Measurements from ENCODE around the gene PSIP1. TPM values are rescaled to one million over a fixed set of nuclear protein-coding genes. Genes with fewer than 3 reads are reported as not detected.

PSIP1 gene
- total and polyA plus RNA-seq, 2 donors (not counting 1 experiment from before 2014, with no cell fraction given), result 19.7 to 124 TPM

DNA sequence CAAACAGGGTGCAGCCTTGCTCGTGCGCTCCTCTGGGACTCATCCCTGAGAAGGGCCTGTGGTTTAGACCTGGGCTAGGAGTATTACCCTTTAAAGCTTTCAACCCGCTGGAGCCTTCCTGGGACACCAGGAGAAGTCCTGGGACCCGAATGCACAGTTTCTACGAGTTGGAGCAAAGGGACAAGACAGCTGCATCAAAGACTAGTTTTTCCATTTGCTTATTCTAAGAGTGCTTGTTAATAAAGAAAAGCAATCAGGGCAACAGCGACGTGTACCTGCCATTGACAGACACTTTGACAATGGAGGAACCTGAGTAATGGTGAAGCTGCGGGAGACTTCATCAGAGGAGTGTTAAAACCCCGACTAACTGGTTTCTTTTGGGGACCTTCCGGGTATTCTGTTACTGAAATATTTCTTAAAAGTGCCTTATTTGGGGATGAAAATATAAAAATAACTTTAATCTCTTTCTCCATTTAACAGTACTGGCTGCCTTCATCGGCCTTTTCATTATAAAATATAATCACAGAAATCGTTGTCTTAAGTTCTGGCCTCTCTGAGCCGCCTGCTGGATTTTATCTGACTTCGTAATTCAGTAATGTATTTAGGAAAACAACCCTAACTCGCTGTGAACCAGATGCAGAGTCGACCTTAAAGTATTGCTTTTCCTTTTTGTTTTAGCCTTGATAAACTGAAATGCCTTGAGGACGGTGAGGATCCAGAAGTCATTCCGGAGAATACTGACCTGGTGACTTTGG lies 87.4 kb downstream of the PSIP1 start:
- no peaks in the 10 kb centered on the region for H3K9me3 Mint-ChIP-seq (ENCODE audit: insufficient read depth)
- H3K36me3 ChIP-seq (replicated peaks in 1 of 2; ENCODE audit: control extremely low read depth in 1 of 2, control insufficient read depth in 1 of 2, extremely low read depth in 1 of 2, insufficient read depth in 2 of 2, low read length in 1 of 2), result peaks cover 0 to 4% of the 10 kb centered on the region in 2 experiments
- H3K27me3 ChIP-seq (replicated peaks in 1 of 4; ENCODE audit: control extremely low read depth in 1 of 4, control insufficient read depth in 3 of 4, insufficient read depth in 4 of 4, low read length in 3 of 4), result no peaks in the 10 kb centered on the region
- DNase-seq (peak; percentile 11), ATAC-seq (ENCODE audit: low read depth) (no peak)
- no peaks in the 10 kb centered on the region for H3K9me3 ChIP-seq (ENCODE audit: control extremely low read depth in 1 of 3, control insufficient read depth in 2 of 3, insufficient read depth in 1 of 3, low read length in 2 of 3)
- intact Hi-C loops (cut with micrococcal nuclease), result loop anchor here (2.0 kb wide), 1 partner anchor 127 kb away; no protein-coding TSS in a partner anchor
- H3K4me1 ChIP-seq (ENCODE audit: control insufficient read depth in 2 of 2, insufficient read depth in 2 of 2, low read length in 2 of 2), result peaks cover 35 to 37% of the 10 kb centered on the region in 2 donors
- peak overlapping the region; percentile 93 for H3K4me3 Mint-ChIP-seq
- H3K4me2 ChIP-seq (replicated peaks; ENCODE audit: low read depth, low read length, poor library complexity, severe bottlenecking), result peak overlapping the region; percentile 75
- peaks cover 56% of the 10 kb centered on the region for H3K79me2 ChIP-seq (ENCODE audit: control insufficient read depth, insufficient read depth, low read length)
- no peak for TF ChIP-seq EZH2 (IDR thresholded peaks at IDR 0.05; ENCODE audit: borderline replicate concordance, insufficient read depth, low read depth, low read length, poor library complexity, severe bottlenecking)
- TF ChIP-seq, protein P1, sequence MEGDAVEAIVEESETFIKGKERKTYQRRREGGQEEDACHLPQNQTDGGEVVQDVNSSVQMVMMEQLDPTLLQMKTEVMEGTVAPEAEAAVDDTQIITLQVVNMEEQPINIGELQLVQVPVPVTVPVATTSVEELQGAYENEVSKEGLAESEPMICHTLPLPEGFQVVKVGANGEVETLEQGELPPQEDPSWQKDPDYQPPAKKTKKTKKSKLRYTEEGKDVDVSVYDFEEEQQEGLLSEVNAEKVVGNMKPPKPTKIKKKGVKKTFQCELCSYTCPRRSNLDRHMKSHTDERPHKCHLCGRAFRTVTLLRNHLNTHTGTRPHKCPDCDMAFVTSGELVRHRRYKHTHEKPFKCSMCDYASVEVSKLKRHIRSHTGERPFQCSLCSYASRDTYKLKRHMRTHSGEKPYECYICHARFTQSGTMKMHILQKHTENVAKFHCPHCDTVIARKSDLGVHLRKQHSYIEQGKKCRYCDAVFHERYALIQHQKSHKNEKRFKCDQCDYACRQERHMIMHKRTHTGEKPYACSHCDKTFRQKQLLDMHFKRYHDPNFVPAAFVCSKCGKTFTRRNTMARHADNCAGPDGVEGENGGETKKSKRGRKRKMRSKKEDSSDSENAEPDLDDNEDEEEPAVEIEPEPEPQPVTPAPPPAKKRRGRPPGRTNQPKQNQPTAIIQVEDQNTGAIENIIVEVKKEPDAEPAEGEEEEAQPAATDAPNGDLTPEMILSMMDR (IDR thresholded peaks at IDR 0.05), result no peak
- peak overlapping the region; percentile 73 to 95 (median 87) for H3K4me3 ChIP-seq (ENCODE audit: control extremely low read depth in 1 of 5, extremely low read depth in 1 of 5, insufficient read depth in 1 of 5, low read depth in 2 of 5, low read length in 4 of 5)
- ChIA-PET POLR2A (interaction anchor here (0.5 to 1.4 kb wide), 2 partner anchors 87 to 129 kb away, joined by 3 to 5 read pairs; partner anchors contain the start of gene PSIP1), CTCF (interaction anchor here (0.7 to 3.0 kb wide), 3 partner anchors 9 to 211 kb away, joined by 3 to 8 read pairs (median 3); no protein-coding TSS in a partner anchor)
- H3K27me3 Mint-ChIP-seq, result no peaks in the 10 kb centered on the region
- peak overlapping the region; percentile 84 for H3K27ac Mint-ChIP-seq
- peak overlapping the region; percentile 84 for H3K9ac ChIP-seq (ENCODE audit: low read length)
- H2AFZ ChIP-seq (ENCODE audit: insufficient read depth, low read depth, low read length, poor library complexity, severe bottlenecking), result peak overlapping the region; percentile 90
- 2% methylated on average over 10 of the region's 18 CpGs for WGBS (ENCODE audit: insufficient coverage)
- peaks cover 42% of the 10 kb centered on the region for H3K4me1 Mint-ChIP-seq
- H3K27ac ChIP-seq (ENCODE audit: low read length in 2 of 2), result peak overlapping the region in 1 of 2 donors; percentile 53
- H4K20me1 ChIP-seq (ENCODE audit: control insufficient read depth, insufficient read depth, low read length, poor library complexity, severe bottlenecking), result peaks cover 15% of the 10 kb centered on the region

Measured in B cell (primary cell).